NCI-H1048 (cell line): Measurements from ENCODE around the gene KCNIP1.
"Not testable (repeated sequence)": the region's sequence is repeated elsewhere in the genome, so short reads cannot be mapped to it uniquely, and the experiment has no call there.

Source experiments
- DNase-seq: peaks from one replicate; lab custom pipeline; 2025; lab: John Stamatoyannopoulos, UW

The KCNIP1 gene

DNA sequence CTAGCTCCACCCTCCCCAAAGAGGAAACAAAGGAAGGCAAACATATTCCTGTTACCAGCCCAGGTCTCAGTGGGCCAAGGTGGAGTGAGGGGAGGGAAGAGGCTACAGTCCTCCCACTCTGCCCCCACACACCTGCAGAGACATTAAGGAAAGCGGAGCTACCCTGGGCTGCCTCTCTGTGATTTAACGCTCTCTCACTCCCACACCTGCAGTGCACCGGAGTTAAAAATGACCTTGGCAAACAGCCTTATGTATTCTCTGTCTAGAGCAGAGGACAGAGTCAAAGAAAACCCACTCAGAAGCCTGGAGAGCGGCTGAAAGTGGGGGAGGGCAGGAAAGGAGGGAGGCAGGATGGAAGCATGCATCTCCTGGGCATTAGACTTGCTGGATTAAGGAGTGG lies 32.7 kb downstream of the KCNIP1 start:
- no peak for DNase-seq

DNA sequence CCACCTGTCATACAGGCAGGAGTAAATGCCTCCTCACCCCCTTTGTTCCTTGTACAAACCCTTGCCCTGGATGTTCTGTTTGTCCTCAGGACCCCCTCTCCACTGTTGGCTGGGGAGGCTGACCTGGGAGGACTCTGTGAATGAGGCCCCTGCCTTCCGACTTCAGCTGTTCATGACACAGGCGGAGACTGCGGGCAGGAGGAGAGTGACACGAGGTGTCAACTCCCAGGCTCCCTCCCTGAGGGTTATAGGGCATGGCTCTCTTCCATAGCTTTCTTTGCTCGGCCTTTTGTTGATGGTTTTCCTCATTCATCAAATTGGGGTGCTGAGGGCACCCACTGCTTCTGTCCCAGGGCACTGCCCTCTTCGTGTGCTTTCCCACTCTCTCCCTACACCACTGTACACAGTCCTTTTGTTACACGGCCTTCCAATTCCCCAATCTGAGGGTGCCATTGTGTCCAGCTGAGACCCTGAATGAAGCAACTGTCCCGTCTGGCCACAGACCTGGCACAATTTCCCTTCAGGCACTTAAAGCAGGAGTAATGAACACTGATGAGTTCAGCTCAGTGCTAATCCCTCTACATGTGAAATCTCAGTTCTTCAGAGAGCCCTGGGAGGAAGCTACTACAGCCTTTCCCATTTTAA lies 33.8 kb downstream of the KCNIP1 start:
- DNase-seq: no peak

DNA sequence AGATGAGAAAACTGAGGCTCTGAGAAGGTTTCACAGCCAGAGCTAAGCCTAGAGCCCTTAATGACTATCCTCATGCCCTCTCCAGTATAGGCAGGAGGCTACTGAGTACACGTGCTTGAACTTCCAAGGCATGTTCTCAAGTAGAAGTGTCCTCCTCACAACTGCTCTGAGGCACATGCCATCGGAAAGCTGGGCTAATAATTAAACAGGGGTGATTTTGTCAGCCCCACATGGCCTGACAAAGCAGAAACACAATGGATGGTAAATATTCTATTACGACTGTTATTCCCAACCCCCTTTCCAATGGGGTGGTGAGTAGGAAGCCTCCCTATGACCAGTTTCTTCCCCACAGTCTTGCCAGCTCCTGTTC lies 34.3 kb downstream of the KCNIP1 start:
- DNase-seq: no peak

DNA sequence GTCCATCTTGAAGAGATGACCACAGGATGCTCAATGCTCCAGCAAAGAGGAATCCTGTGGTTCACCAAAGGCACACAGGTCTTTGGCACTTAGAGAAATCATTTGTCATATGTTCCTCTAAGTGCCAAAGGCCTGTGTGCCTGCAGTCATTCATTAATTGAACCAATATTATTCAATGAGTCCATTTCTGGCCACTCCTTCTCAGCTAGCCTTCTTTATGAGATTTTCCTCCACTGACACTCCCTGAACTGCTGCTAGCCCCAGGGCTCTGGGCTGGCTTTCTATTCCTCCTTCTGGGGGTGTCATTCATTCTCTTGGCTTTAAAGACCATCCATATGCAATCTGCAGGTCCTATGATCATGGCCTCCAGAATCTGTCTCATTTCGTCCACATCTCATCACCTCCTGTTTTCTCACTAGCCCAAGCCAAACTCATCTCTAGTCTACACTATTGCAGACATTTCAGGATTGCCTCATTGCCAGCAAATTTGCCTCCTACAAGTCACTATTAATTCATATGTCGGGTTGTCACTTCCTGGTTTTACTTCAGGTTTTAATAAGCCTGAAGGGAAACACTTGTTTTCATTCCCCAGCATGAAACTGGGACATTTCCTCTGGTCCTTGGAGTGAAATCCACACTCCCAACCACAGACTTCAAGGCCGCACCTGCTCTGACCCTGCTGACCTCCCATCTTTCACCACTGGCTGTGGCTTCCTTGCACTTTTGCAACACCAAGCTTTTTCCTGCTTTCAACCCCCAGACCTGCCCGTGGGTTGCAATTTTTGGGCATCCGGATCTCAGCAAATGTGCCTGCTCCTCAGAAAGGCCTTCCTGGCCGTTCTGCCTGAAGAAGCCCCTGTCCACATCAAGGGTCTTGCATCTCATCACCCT lies 35.1 kb downstream of the KCNIP1 start:
- no peak for DNase-seq

DNA sequence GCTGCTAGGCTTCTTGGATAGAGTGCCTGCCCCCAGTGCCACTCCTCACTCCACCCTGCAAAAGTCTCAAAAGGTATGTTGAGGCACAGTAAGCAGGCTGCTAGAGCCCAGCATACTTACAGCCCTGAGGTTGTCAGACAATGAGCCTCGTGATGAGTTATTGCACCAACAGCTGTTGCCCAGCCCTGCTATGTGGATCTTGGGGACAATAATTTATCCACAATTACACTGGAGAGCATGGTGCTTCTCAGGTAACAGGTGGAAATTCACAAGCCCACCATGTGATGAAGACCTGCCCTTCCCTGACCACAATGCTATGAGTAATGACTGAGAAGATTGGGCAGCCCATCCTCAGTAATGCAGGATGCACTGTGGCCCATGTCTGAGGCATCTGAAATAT lies 36.5 kb downstream of the KCNIP1 start:
- DNase-seq: no peak

DNA sequence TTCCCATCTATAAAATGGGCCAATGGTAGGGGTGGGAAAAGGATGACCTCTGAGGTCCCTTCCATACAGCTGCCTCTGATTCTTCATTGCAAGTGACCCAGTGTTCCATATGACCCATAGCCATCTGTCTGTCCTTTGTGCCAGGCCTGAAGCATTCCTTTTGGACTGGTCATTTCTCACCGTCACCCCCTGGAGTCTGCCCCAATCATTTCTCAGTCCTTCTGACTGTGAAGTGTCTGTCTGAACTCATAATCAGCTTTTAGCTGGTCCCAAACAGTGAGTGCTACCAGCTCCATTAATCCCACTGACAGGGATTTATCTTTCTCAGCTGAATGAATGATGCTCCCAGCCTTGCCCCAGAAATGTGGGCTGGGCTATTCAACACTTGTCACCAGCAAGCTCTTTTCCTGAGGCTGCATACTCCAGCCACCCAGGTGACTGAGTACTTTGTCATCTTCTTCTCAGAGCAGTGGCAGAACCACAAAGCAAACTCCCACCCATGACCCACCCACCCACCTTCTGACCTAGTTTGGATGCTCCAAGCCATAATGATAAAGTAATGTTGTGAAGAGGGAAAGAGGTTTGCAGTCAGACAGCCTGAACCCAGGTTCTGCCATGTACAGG lies 37.4 kb downstream of the KCNIP1 start:
- DNase-seq: no peak

DNA sequence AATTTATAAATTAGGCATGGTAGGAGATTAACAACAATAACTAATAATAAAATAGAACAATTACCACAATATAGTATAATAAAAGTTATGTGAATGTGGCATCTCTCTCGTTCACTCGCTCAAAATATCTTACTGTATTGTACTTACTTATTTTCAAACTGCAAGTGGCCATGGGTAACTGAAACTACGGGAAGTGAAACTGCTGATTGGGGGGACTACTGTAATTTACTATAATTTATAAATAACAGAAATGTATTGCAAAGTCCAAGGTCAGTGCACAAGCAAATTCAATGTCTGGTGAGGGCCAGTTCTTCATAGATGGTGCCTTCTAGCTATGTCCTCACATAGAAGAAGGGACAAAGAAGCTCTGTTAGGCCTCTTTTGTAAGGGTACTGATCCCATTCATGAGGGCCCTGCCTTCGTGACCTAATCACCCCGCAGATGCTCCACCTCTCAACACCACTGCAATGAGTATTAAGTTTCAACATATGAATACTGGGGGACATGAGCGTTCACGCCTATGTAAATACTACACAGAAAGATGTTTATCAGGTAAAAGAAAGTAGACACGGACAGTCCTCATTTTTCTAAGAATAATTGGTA lies 39.0 kb downstream of the KCNIP1 start:
- DNase-seq: no peak

DNA sequence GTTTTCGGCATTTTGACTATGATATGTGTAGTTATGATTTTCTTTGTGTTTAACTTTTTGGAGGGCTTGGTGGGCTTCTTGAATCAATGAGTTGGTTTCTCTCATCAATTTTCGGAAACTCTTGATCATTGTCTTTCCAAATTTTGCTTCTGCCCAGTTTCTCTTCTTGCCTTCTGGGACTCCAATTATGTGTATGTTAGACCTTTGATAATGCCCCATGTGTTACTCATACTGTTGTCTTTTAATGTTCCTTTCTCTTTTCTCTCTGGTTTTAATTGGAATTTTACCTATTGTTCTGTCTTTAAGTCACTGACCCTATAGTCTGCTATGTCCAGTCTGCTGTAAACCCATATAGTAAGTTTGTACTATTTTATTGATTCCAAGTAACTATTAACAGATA lies 41.5 kb downstream of the KCNIP1 start:
- no peak for DNase-seq

DNA sequence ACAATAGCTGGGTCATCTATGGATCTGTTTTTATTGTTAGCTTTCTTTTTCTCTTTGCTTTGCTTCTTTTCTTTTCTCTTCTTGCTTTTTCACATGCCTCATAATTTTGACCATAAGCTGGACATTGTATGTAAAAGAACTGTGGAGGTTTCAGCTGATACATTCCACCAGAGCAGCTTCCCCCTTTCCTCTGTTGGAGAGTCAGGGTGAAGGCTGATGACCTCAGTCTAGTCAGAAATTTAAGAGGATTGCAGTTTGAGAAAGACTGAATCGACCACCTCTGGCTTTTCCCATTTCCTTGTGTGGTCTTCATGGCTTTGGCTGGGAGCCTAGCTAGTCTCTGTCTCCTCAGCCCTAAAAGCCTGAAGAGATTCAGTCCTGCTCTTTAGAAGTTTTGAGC lies 42.0 kb downstream of the KCNIP1 start:
- no peak for DNase-seq

DNA sequence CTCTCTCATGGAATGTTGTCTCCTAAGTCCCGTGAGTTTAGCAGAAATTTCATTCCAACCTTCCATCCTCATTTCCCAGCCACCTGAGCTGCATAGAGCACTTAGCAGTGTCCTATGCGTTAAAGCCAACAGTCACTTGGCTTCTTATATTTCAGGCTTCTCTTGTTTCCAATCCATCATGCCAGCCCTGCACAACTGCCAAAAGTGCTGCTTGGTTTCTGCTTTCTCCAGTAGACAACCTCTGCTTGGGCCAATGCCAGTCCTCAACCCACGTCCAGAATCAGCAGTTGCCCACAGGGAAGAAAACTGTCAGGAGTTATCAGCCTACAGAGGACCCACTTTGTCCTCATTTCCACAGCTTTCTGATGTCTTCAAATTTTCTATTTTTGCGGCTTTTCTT lies 42.5 kb downstream of the KCNIP1 start:
- no peak for DNase-seq

DNA sequence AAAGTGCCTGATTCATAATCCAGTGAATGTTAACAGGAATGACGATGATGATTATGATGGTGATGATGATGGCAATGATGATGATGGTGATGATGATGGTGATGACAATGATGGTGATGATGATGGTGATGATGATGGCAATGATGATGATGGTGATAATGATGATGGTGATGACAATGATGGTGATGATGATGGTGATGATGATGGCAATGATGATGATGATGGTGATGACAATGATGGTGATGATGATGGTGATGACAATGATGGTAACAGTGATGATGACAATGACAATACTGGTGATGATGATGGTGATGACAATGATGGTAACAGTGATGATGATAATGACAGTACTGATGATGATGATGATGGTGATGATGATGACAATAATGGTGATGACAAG lies 46.6 kb downstream of the KCNIP1 start:
- DNase-seq: not testable (repeated sequence)

DNA sequence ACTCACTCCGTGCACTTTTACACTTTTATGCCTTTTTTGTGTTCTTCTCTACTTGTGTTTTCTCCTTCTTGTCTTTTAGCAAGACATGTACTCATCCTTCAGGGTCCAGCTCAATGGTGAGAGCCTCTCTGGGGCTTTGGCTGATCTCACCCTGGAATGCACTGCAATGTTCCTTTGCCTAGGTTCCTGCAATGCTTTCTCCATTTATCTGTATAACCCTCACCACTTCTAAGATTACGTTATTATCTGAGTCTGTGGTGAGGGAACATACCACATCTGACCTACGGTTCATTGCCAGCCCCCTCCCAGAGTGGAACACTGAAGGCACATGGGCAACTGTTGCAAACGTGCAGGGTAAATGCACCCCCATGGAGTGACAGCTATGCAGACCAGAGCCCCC lies 47.3 kb downstream of the KCNIP1 start:
- no peak for DNase-seq

DNA sequence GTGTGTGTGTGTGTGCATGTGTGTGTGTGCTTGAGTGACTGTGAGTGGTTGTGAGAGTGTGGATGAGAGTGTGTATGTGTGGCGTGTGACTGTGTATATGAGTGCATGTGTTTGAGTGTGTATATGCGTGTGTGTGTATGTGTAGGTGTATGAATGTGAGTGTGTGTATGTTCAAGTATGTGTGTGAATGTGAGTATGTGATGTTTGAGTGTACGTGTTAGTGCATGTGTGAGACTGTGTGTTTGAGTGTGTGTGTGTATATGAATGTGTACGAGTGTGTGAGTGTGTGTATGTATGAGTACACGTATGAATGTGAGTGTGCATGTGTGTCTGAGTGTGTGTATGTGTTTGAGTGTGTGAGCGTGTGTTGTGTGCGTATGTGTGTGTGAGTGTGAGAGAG lies 47.8 kb downstream of the KCNIP1 start:
- no peak for DNase-seq

DNA sequence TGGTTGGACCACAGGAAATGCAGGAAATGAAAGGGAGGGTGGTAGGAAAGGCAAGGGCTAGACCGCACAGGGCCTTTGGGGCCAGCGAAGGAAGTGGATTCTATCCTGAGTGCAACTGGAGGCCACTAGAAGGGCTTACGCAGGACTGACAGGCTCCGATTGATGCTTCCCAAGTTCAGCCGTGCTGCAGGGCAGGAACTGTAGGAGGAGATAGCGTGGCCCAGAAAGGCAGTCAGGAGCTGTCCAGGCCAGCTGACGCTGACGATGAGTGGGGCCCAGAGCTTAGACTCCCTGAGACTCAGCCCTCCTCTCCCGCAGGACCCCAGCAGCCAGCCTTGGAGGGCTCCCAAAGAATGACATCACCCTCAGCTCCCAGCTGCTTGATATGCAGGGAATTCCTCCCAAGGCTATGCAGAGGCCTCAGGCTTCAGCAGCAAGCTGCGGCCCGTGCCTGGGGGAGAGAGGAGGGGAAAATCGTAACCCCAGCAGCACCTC lies 48.8 kb downstream of the KCNIP1 start:
- DNase-seq: no peak

DNA sequence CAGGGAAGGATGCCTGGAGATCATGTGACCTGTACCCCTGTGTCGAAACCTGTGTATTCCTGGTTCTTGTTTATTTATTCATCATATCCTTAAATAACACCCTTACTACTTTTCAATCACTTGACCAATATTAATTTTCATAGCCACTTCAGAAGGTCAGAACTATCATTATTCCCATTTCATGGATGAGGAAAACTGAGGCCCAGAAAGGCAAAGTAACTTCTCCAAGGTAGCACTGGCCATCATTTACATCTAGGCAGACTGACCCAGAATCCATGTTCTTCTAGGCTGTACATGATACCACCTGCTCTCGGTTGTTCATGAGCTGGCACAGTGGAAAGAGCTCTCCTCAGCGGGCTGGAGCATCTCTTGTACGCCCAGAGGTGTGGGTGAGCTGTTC lies 49.4 kb downstream of the KCNIP1 start:
- no peak for DNase-seq

DNA sequence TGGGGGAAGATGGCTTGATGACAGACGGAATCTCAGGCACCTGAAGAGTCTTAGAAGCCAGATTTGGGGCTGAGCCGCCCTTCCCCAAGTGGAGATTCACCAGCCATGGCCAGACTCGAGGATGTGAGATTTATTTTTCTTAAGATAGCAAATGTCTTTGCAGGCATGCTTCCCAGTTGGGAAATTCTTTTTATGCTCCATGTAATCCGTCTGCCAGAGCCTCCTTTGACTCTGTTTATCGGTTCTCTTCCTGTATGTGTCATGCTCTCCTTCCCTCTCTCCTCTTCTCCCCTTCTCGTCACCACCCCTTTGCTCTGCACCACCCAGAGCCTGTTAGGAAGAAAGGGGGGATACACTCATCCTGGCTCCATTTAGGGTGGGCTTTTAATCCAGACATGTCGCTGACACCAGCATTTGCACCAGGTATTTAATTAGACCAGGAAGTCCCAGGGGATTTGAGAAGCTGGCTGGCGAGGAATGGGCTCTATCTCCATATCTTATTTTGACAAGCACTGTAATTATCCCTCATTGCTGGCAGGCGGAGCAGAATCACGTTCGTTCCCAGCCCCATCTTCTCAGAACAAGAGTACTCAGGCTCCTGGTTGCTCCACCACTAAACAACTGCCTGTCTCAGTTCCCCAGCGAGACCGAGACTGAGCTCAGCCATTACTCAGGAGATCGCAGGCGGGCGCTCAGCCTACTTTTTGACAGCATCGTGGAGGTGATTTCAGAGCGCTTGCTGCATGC lies 50.9 kb downstream of the KCNIP1 start:
- DNase-seq: no peak

DNA sequence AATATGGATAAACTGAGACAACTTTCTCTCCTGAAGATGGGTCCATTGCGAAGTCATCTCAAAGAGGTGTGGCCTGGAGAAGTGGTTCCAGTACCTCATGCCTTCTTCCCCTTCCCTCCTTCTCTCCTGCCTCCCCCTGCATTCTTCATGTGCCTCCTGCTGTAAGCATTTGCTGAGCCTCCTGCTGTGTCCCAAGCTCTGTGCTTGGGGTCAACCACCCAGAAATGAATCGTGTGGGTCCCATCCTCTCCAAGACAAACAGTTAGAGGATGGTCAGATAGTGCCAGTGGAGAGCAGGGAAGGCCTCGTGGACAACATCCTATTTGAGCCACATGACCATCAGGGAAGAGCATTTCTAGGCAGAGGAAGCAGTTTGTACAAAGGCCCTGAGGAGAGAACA lies 53.5 kb downstream of the KCNIP1 start:
- no peak for DNase-seq

DNA sequence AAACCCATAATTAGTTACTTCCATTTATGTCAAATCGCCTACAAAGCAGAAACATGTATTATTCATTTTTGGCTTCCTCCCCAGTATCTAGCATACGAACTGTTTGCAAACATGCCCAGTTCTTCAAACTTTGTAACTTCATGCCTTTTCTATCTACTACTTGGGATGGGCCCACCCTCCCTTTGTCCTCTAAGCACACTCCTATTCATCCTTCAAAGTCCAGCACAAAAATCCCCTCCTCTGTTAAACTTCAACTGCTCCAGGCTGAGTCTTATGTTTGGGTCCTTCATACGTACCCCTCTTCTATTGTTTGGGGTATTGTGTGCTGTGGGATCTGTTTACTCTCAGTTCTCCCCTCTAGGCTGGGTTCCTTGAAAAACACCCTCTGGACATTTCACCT lies 55.5 kb downstream of the KCNIP1 start:
- no peak for DNase-seq

DNA sequence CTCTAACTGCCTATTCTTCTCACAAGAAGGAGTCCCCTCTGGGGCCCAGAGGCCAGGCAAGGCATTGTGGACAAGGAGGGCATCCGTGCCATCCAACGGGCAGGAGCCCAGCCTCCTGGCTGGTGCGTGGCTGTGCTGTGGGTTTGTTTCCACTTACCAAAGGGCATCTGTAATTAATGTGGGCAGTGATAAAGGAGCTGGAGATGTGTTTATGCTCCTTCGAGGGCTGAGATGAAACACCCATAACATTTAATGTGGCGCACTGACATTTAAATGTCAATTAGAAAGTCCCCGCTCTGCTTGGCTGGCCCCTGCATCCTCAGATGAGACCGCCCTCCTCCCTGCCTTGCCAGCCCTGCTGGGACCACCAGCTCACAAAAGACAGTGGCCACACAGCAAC lies 57.1 kb downstream of the KCNIP1 start:
- no peak for DNase-seq

DNA sequence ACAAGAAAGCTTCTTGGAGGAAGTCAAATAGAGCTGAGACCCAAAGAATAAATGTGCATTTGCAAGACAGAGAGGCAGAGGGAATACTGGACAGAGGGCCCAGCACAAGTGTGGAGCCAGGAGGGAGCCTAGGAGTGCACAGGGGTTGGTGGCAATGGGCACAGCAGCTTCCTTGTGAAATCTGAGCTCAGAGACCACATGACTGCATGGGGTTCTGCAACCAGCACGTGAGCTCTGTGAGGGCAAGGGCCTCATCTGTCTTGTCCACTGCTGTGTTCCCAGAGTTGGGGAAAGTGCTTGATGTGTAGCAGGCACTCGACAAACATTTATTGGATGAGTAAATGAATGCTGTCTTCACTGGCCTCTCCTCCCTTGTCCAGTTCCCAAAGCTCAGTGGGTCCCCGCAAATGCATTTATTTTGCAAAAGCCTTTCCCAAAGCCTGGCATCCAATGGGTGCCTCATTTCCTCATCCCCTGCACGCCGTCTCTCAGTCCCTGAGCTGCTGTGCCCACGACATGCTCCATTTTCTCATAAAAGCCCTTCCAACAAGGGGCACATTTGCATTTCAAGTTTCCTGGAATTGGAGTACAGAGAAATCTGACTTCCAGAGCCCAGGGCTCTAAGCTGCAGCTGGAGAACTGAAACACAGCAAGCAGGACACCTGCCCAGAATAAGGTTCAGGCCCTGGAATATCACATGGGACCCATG lies 58.5 kb downstream of the KCNIP1 start:
- DNase-seq: peak; percentile 3

DNA sequence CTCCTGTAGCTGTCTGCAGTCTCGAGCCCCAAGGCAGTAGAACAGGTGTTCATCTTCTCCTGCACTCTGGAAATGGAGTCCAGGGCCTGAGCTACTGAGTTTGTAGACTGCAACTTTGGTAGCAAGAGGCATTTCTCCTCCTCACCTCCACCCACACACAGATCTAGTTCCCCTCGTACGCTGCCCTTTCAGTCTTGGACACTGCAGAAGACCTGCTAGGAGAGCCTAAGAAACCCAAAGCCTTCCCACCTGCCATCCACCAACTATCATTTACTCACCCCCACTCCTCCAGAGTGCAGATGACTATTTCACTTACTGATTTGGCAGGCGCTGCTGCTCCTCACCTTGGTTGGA lies 59.0 kb downstream of the KCNIP1 start:
- DNase-seq: no peak
